Vagina (tissue), 2 donors: ENCODE measurements around the gene FTCDNL1. TPM values are rescaled to one million over a fixed set of nuclear protein-coding genes. Genes with fewer than 3 reads are reported as not detected.

Experiments used
- DNase-seq, 2 donors: peaks; one replicate each; pipeline ENCODE4 v3.0.0-alpha.2; 2017; ENCODE audit errors: extremely low spot score in 2 of 2
- H3K27ac ChIP-seq: fragments of 200-600 bp; sonication (generic); one replicate; pipeline ENCODE4 v1.5.1; 2019
- H3K27me3 ChIP-seq: fragments of 200-600 bp; sonication (generic); one replicate; pipeline ENCODE4 v1.5.1; 2019
- H3K36me3 ChIP-seq, 2 donors: fragments of 200-600 bp; sonication (generic); one replicate each; pipeline ENCODE4 v1.5.1; 2017 to 2019
- H3K4me1 ChIP-seq: fragments of 200-600 bp; sonication (generic); one replicate; pipeline ENCODE4 v1.5.1; 2019
- H3K4me3 ChIP-seq, 2 donors: fragments of 200-600 bp; sonication (generic); 1 replicate in 1 of 2; 2 replicates in 1 of 2; pipeline ENCODE4 v1.5.1; 2016 to 2019
- H3K9me3 ChIP-seq: fragments of 200-600 bp; sonication (generic); one replicate; pipeline ENCODE4 v1.5.1; 2019
- POLR2A ChIP-seq, 2 donors: fragments of 450-650 bp; IDR thresholded peaks; one replicate each; pipeline ENCODE4 v1.6.1; 2017; ENCODE audit warnings: antibody characterized with exemption in 2 of 2, mild to moderate bottlenecking in 2 of 2, moderate library complexity in 2 of 2
- POLR2AphosphoS5 ChIP-seq, 2 donors: sonication (generic); formaldehyde crosslinking; IDR thresholded peaks; one replicate each; pipeline ENCODE4 v1.9.0; 2017; ENCODE audit warnings: antibody characterized with exemption in 2 of 2, mild to moderate bottlenecking in 2 of 2, low read depth in 1 of 2; ENCODE audit not compliant: insufficient read depth in 1 of 2
- intact Hi-C: fragments of 100-400 bp; cut with DNase I; formaldehyde crosslinking; loops from one replicate; pipeline ENCODE4 v1.15.1; 2023
- total RNA-seq: library from RNA; depleted of rRNA; stranded (reverse); fragments of >200 nt; gene quantifications from one replicate; pipeline ENCODE4 v1.2.3, GENCODE V29; 2016
- TF ChIP-seq, protein P1 (sequence below), 3 experiments: fragments of 450-650 bp in 2 of 3; fragments of 200-600 bp in 1 of 3; sonication (generic) in 1 of 3; IDR thresholded peaks; one replicate each; pipeline ENCODE4 v1.5.1; 2017 to 2019; ENCODE audit warnings: antibody characterized with exemption in 3 of 3, mild to moderate bottlenecking in 2 of 3, moderate library complexity in 2 of 3

Gene FTCDNL1
- total RNA-seq, 1 donor from 2014 or later, result 2.5 TPM

DNA sequence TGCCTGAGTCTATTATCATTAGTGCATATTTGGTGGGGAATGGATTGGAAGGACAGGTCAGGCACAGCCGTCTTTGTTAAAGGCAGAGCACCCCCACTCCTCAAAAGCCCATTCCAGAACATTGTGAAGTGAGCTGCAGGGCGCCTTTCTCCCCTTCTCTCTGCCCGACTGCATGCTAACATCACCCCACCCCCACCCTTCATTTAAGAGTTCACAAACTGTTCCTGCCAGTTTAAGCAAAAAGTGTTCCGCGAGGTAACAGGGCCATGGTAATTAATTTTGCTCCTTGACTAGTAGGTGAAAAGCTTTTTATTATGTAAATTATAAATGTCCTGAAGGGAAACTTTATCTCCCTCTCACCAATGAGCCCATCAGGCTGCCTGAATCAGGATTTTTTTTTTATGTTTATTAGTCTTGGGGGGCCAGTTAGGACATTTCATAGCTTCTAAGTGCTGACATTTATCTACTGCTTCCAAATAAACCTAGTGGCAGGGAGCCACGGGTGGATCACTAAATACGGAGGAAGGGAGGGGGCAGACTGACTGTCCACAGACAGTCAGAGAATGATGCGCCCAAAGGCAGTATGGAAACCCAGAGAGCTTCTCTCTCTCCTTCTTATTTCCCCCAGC lies 99.4 kb downstream of the FTCDNL1 start:
- Histone ChIP-seq H3K4me1 (no peaks in the 10 kb centered on the region), H3K36me3 (no peaks in the 10 kb centered on the region), H3K27ac (no peak overlapping the region), H3K4me3 (no peak overlapping the region), H3K27me3 (no peaks in the 10 kb centered on the region), H3K9me3 (no peaks in the 10 kb centered on the region)
- no peak for DNase-seq
- intact Hi-C loops, result no loop called here
- TF ChIP-seq POLR2AphosphoS5 (IDR thresholded peaks at IDR 0.05; ENCODE audit: insufficient read depth in 1 of 2, low read depth in 1 of 2) (no peak), POLR2A (IDR thresholded peaks at IDR 0.05) (no peak)
- TF ChIP-seq, protein P1, sequence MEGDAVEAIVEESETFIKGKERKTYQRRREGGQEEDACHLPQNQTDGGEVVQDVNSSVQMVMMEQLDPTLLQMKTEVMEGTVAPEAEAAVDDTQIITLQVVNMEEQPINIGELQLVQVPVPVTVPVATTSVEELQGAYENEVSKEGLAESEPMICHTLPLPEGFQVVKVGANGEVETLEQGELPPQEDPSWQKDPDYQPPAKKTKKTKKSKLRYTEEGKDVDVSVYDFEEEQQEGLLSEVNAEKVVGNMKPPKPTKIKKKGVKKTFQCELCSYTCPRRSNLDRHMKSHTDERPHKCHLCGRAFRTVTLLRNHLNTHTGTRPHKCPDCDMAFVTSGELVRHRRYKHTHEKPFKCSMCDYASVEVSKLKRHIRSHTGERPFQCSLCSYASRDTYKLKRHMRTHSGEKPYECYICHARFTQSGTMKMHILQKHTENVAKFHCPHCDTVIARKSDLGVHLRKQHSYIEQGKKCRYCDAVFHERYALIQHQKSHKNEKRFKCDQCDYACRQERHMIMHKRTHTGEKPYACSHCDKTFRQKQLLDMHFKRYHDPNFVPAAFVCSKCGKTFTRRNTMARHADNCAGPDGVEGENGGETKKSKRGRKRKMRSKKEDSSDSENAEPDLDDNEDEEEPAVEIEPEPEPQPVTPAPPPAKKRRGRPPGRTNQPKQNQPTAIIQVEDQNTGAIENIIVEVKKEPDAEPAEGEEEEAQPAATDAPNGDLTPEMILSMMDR (IDR thresholded peaks at IDR 0.05), result no peak

DNA sequence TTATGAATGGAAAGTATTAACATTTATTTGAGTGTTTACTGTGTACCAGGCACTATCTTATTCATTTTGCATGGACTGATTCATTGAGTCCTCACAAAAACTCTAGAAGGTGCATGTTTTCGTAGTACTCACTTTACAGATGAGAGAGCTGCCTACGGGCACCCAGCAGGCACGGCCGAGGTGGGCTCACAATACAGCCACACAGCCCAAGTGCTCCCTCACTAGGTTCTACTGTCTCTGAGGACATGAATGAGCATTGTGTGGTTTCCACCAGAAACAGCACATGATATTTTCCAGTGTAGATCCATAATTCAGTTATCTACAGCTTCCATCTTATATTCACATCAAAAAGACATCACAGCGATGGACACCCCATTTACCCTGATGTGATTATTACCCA lies 101.4 kb downstream of the FTCDNL1 start:
- Histone ChIP-seq H3K9me3 (no peaks in the 10 kb centered on the region), H3K4me1 (no peaks in the 10 kb centered on the region), H3K27ac (no peak overlapping the region), H3K4me3 (no peak overlapping the region), H3K27me3 (no peaks in the 10 kb centered on the region), H3K36me3 (no peaks in the 10 kb centered on the region)
- TF ChIP-seq POLR2A (IDR thresholded peaks at IDR 0.05), result no peak
- TF ChIP-seq, protein P1 (IDR thresholded peaks at IDR 0.05), result no peak
- TF ChIP-seq POLR2AphosphoS5 (IDR thresholded peaks at IDR 0.05; ENCODE audit: insufficient read depth in 1 of 2, low read depth in 1 of 2), result no peak
- intact Hi-C loops, result loop anchor here (10.0 kb wide), 1 partner anchor 1435 kb away; no protein-coding TSS in a partner anchor
- no peak for DNase-seq

DNA sequence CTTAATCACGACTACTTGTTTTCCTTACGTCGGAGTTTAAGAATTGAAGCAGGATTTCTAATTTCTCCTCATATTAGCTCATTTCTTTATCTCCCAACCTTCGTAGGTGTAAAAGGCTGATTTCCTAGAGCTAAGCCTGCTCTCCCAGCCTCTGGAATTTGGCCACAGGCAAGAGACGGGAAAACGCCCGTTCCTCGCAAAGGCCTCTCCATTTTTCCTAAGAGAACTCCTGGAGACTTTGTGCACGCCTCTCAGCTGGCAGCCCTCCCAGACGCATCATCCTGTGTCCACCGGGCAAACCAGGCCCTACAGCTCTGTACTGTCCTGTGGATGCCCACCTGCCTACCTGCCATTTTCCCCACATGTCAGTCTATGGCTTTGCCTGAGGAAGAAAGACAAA lies 106.3 kb downstream of the FTCDNL1 start:
- H3K27ac ChIP-seq, result no peak overlapping the region
- intact Hi-C loops, result loop anchor here (10.0 kb wide), 1 partner anchor 1430 kb away; no protein-coding TSS in a partner anchor
- no peak for DNase-seq
- H3K9me3 ChIP-seq, result no peaks in the 10 kb centered on the region
- no peak overlapping the region for H3K4me3 ChIP-seq
- peaks cover 8% of the 10 kb centered on the region for H3K4me1 ChIP-seq
- no peaks in the 10 kb centered on the region for H3K36me3 ChIP-seq
- no peaks in the 10 kb centered on the region for H3K27me3 ChIP-seq
- TF ChIP-seq POLR2AphosphoS5 (IDR thresholded peaks at IDR 0.05; ENCODE audit: insufficient read depth in 1 of 2, low read depth in 1 of 2) (no peak), POLR2A (IDR thresholded peaks at IDR 0.05) (no peak)
- TF ChIP-seq, protein P1 (IDR thresholded peaks at IDR 0.05), result no peak

DNA sequence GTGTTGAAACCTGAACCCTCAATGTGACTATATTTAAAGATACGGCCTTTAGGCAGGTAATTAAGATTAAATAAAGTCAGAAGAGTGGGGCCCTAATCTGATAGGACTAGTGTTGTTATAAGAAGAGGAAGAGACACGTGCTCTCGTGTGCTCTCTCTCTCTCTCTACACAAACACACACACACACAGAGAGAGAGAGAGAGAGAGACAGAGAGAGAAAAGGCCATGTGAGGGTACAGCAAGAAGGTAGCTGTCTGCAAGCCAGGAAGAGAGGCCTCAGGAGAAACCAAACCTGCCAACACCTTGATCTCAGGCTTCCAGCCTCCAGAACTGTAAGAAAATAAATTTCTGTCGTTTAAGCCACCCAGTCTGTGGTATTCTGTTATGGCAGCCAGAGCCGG lies 106.7 kb downstream of the FTCDNL1 start:
- intact Hi-C loops, result loop anchor here (10.0 kb wide), 1 partner anchor 1429 kb away; no protein-coding TSS in a partner anchor
- Histone ChIP-seq H3K4me3 (no peak overlapping the region), H3K9me3 (no peaks in the 10 kb centered on the region), H3K27me3 (no peaks in the 10 kb centered on the region), H3K27ac (no peak overlapping the region), H3K36me3 (no peaks in the 10 kb centered on the region), H3K4me1 (peaks cover 12% of the 10 kb centered on the region)
- DNase-seq, result no peak
- TF ChIP-seq, protein P1 (IDR thresholded peaks at IDR 0.05), result no peak

DNA sequence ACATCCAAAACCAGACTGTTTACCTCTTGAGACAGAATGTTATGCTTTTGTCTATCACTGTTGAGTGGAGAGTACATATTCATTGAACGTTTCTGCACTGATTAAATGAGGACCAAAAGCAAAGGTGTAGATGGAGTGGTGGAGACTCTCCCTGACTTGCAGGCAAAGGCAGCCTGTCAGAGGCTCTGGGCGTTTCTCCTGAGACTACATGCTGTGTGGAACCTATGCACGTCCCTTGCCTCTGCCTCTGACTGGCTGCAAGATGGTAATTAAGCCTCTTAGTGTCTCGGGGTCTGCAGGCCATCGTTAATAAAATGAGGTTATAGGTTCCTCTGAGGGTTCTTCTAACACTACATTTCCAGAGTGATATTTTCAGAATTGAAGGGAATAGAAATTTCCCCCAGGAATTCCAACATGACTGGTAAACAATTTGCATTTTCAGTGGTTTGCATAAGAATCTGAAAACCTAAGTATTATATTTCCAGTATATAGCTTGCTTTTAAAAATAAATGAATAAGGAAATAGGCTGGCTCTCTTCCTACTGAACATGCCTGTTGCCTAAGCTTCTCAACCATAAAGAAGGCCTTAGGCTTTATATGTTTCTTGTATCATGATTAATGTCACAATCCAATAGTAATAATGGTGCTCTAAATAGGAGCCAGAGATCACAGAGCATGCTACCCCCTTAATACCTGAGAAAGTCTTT lies 107.4 kb downstream of the FTCDNL1 start:
- no peaks in the 10 kb centered on the region for H3K9me3 ChIP-seq
- intact Hi-C loops, result loop anchor here (10.0 kb wide), 1 partner anchor 1429 kb away; no protein-coding TSS in a partner anchor
- H3K27me3 ChIP-seq, result no peaks in the 10 kb centered on the region
- H3K36me3 ChIP-seq, result no peaks in the 10 kb centered on the region
- H3K4me3 ChIP-seq, result no peak overlapping the region
- TF ChIP-seq POLR2AphosphoS5 (IDR thresholded peaks at IDR 0.05; ENCODE audit: insufficient read depth in 1 of 2, low read depth in 1 of 2) (no peak), POLR2A (IDR thresholded peaks at IDR 0.05) (no peak)
- TF ChIP-seq, protein P1 (IDR thresholded peaks at IDR 0.05), result no peak
- H3K4me1 ChIP-seq, result peaks cover 19% of the 10 kb centered on the region
- H3K27ac ChIP-seq, result no peak overlapping the region
- DNase-seq, result no peak
